Hematopoietic multipotent progenitor cell treated with erythropoietin and hydrocortisone succinate and interleukin-3 and kit ligand, for 8 days (in vitro differentiated cells): ENCODE measurements around the gene KCNMB1.
A peak's percentile ranks its signal among the peaks of the same experiment; 100 is the strongest.
"Not testable (repeated sequence)": the region's sequence is repeated elsewhere in the genome, so short reads cannot be mapped to it uniquely, and the experiment has no call there.

Experiments
- DNase-seq: peaks from one replicate; pipeline ENCODE4 v3.0.0-alpha.2; 2015

Gene KCNMB1

DNA sequence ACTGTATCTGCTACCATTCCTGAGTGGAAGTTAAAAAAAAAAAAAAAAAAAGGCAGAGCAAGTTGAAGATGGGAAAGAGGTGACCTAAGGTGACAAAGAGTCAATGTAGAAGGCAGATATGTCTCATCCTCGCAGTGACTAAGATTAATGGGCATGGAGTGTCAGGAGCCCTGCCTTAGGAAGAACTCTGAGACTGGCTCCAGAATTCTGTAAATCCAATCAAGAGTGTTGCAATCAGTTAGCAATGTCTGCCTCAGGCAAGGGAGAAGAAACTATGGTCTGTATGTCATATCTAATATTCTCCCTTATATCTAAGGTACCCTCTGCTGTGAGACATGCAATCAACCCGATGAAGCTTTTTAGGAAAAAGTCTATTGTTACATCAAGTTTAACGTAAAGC, 24.7 kb upstream of the KCNMB1 start:
- no peak for DNase-seq

- peak; percentile 20 for DNase-seq
These were observed 21.9 kb upstream of the KCNMB1 start for GRCh38 chr5:170411100-170411499.

DNA sequence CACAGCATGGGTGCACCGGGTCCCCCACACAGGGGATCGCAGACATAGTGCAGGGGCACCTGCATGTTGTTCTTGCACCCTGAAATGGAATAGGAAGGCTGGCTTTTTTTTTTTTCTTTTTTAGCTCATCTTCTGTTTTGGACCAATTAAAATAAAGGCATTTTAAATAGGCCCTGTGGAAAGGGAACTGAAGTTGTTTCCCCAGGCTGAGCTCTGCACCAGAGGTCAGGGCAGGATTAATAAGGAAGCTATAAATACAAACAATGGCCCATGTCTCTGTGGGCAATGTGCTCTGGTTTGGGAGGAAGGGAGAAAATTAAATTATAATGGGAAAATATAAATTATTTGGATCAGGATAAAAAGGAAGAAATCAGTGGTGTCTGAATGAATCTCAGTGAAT, 21.2 kb upstream of the KCNMB1 start:
- DNase-seq: no peak

- DNase-seq: no peak
These were observed 19.9 kb upstream of the KCNMB1 start for GRCh38 chr5:170408877-170409660.

GRCh38 chr5:170408226-170408625, 19.1 kb upstream of the KCNMB1 start:
- no peak for DNase-seq

GRCh38 chr5:170407062-170407461, 17.9 kb upstream of the KCNMB1 start:
- DNase-seq: no peak

GRCh38 chr5:170405817-170406216, 16.6 kb upstream of the KCNMB1 start:
- no peak for DNase-seq

GRCh38 chr5:170404398-170404797, 15.2 kb upstream of the KCNMB1 start:
- DNase-seq: no peak

DNA sequence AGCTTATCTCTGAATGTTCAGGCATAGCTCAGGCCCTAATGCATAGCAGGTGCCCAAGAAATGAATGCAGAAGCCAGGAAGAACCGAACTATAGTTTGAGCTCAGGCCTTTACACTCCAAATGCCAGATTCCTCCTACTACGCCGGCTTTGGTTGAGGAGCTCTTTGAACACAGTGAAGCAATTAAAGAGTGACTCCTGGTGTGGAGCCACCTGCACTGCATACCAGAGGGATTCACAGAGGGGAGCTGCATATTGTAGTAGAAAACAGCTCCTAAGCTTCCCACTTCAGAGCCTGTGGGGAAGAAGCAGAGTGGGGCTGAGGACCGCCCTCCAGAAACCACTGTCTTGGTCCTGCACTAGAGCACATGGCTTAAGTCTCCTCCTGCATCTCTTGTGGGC, 14.5 kb upstream of the KCNMB1 start:
- DNase-seq: no peak

DNA sequence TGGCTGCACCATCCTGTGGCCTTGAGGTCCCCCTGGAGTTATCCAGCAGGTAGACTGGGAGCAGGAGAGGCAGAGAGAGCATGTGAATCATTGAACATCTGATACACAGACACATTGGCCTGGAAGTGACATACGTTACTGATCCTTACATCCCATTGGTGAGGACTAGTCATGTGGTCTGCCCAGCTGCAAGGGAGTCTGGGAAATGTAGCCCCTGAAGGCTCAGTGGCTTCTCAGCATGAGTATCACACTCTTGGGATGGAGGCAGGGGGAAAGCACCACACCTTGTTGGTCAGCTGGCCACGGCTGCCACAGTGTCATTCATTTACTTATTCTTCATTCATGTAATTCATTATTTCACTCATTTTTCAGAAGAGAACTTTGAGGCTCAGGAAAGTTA, 13.3 kb upstream of the KCNMB1 start:
- DNase-seq: no peak

GRCh38 chr5:170397059-170397458, 7.9 kb upstream of the KCNMB1 start:
- DNase-seq: no peak

DNA sequence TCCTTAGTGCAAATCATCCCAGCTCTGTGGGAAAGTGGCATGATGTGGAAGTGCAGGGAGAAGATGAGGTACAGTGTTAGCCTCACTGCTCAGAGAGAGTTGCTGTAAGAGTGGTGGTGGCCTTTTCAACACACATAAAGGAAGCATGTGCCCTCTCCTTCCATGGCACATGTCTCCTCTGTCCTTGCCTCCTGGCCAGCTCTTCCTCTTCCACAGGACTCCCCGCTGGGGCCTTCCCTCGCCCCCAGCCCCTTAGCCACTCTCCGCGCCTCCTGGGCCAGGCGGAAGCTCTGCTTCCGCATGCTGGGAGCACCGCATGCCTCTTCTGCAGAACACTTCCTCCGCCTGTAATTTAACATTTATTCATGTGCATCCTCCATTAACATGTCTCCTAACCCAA, 4.8 kb upstream of the KCNMB1 start:
- no peak for DNase-seq

- no peak for DNase-seq
These were observed 4.1 kb upstream of the KCNMB1 start for GRCh38 chr5:170393235-170393634.

- DNase-seq: no peak
These were observed 1.3 kb upstream of the KCNMB1 start for GRCh38 chr5:170390472-170390871.

DNA sequence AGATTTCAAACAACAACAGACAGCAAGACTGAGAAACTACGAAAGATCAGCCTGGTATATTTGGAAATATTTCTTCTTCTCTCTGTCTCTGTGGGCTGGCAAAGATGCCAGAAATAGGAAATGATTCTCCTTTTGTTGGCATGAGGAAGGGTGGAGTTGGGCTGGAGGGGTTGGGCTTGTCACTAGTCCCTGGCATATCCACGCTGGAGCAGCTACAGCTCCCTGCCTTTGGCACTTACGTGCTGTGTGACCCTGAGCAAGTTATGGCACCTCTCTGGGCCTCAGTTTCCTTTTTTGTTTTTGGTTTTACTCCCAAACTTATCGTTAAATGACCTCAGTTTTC, 354 bp upstream of the KCNMB1 start:
- no peak for DNase-seq

GRCh38 chr5:170387775-170388639, 1.2 kb downstream of the KCNMB1 start:
- DNase-seq: no peak

- DNase-seq: no peak
These were observed 2.3 kb downstream of the KCNMB1 start for GRCh38 chr5:170386743-170387395.

DNA sequence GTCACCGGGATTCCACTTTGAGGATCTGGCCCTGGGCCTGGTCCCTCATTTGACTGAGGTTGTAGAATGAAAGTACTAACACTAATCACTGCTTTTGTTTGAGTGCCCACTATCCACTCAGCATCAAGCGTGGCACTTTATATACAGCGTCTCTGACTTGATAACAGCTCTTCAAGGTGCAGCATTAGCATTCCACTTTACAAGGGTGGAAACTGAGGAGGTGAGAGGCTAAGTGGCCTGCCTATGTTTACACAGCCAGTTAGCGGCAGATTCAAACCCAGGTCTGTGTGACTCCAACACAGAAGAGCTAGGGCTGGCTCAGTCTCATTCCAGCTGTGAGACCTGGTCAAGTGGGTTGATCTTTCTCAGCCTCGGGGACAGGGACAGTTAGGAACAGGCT, 5.9 kb downstream of the KCNMB1 start:
- DNase-seq: no peak

- no peak for DNase-seq
These were observed 6.4 kb downstream of the KCNMB1 start for GRCh38 chr5:170382790-170383189.

DNA sequence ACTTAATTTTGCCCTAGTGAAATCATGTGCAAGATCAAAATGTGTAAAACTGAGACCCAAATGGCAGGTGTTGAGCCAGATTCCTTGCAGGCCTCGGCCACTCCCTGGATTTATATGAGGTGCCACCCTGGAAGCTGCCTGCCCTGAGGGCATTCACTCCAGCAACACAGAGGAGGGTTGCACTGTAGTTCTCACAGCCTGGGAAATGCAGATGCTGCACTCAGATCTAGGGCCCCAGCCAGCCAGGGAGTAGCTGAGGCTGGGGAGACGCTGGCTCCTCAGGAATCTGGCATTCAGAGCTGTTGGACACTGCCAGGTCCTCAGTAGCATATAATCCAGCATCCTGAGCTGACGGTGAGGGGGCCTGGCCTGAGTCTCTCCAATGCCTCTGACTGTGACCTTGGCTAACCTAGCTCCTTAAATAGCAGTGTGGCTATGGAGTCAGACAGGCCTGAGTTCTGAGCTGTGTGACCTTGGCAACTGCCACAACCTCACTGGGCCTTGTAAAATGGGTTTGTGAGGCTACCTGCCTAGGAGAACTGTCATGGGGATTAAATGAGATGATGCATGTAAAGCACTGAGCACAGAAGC, 8.7 kb downstream of the KCNMB1 start:
- DNase-seq: no peak

- no peak for DNase-seq
These were observed 10.4 kb downstream of the KCNMB1 start for GRCh38 chr5:170378740-170379139.

- DNase-seq: no peak
These were observed 12.1 kb downstream of the KCNMB1 start for GRCh38 chr5:170377027-170377426.

GRCh38 chr5:170376526-170376925, 12.6 kb downstream of the KCNMB1 start:
- DNase-seq: not testable (repeated sequence)
